ENCODE data around the gene POLRMT. TPM values are rescaled to one million over a fixed set of nuclear protein-coding genes. Genes with fewer than 3 reads are reported as not detected.

Gene POLRMT
- total and polyA plus RNA-seq, 4 donors = 16.0 to 41.4 (median 35.1) TPM

GRCh38 chr19:681029-682019 lies 48.0 kb upstream of the POLRMT start (continued):
- no peak for TF ChIP-seq GABPA (IDR thresholded peaks at IDR 0.05 in 1 of 2, conservative IDR thresholded peaks at IDR 0.05 in 1 of 2)
- TF ChIP-seq SP1 (IDR thresholded peaks at IDR 0.05) = no peak

- H3K4me1 ChIP-seq (ENCODE audit: control insufficient read depth in 4 of 4, insufficient read depth in 4 of 4, low read length in 3 of 4) = peaks cover 2 to 15% (median 6%) of the 10 kb centered on the region in 4 donors
- peak overlapping the region; percentile 74 to 88 for H3K27ac ChIP-seq (ENCODE audit: low read depth in 1 of 2, low read length in 2 of 2)
- DNase-seq (ENCODE audit: low spot score) = peak; percentile 100
- peak overlapping the region; percentile 10 to 47 for H3K9ac ChIP-seq (ENCODE audit: low read depth in 1 of 2, low read length in 2 of 2)
- no peaks in the 10 kb centered on the region for H3K36me3 ChIP-seq (ENCODE audit: control insufficient read depth in 4 of 4, insufficient read depth in 3 of 4, low read depth in 1 of 4, low read length in 3 of 4)
- TF ChIP-seq NR2F2 (IDR thresholded peaks at IDR 0.05) (no peak), EGR1 (IDR thresholded peaks at IDR 0.05; ENCODE audit: low read depth in 2 of 2) (peak; percentile 14 to 59), SP1 (IDR thresholded peaks at IDR 0.05) (peak; percentile 52), ZBTB33 (IDR thresholded peaks at IDR 0.05) (no peak), HNF4G (IDR thresholded peaks at IDR 0.05) (no peak), FOXA2 (IDR thresholded peaks at IDR 0.05) (no peak), HNF4A (conservative IDR thresholded peaks at IDR 0.05) (no peak), RXRA (IDR thresholded peaks at IDR 0.05) (peak; percentile 33 to 37), MAX (IDR thresholded peaks at IDR 0.05) (no peak), CTCF (IDR thresholded peaks at IDR 0.05; ENCODE audit: low read depth, low read length, missing input control) (peak; percentile 42), FOXA1 (IDR thresholded peaks at IDR 0.05) (no peak), YY1 (IDR thresholded peaks at IDR 0.05) (no peak), GABPA (IDR thresholded peaks at IDR 0.05 in 1 of 2, conservative IDR thresholded peaks at IDR 0.05 in 1 of 2) (no peak), ATF3 (IDR thresholded peaks at IDR 0.05) (no peak), REST (IDR thresholded peaks at IDR 0.05) (peak; percentile 13), RAD21 (IDR thresholded peaks at IDR 0.05) (no peak), TAF1 (conservative IDR thresholded peaks at IDR 0.05) (no peak), JUND (IDR thresholded peaks at IDR 0.05) (no peak)
- H3K27me3 ChIP-seq (ENCODE audit: control insufficient read depth in 4 of 4, insufficient read depth in 4 of 4, low read length in 3 of 4) = peaks cover 0 to 2% (median 0%) of the 10 kb centered on the region in 4 donors
- 1% methylated on average over 70 of the region's 70 CpGs for WGBS
- H3K9me3 ChIP-seq (ENCODE audit: control insufficient read depth in 4 of 4, low read length in 3 of 4) = no peaks in the 10 kb centered on the region
- H3K4me3 ChIP-seq (ENCODE audit: low read depth in 1 of 3, low read length in 3 of 3) = peak overlapping the region; percentile 1 to 94 (median 72)
Measured at GRCh38 chr19:680287-681028, 47.1 kb upstream of the POLRMT start.

All from liver (tissue), 9 donors.